Measurements from ENCODE around the gene PDE4D. TPM values are rescaled to one million over a fixed set of nuclear protein-coding genes. Genes with fewer than 3 reads are reported as not detected.

Gene PDE4D
- total and polyA plus RNA-seq, 4 donors, result 12.8 to 167 (median 44.5) TPM

- Histone ChIP-seq H3K27ac (ENCODE audit: low read depth in 1 of 2, low read length in 1 of 2) (peak overlapping the region in 1 of 2 donors; percentile 81), H3K9ac (ENCODE audit: insufficient read depth in 1 of 2, low read length in 2 of 2) (no peak overlapping the region), H3K27me3 (ENCODE audit: control insufficient read depth in 3 of 3, insufficient read depth in 3 of 3, low read length in 2 of 3) (no peaks in the 10 kb centered on the region), H3K36me3 (ENCODE audit: control insufficient read depth in 4 of 4, insufficient read depth in 4 of 4, low read length in 4 of 4) (no peaks in the 10 kb centered on the region), H3K4me3 (no peak overlapping the region), H3K4me1 (ENCODE audit: control insufficient read depth in 5 of 5, insufficient read depth in 5 of 5, low read length in 5 of 5) (peaks cover 0 to 23% (median 6%) of the 10 kb centered on the region in 5 donors), H3K9me3 (ENCODE audit: control insufficient read depth in 4 of 4, insufficient read depth in 3 of 4, low read length in 3 of 4) (no peaks in the 10 kb centered on the region)
- DNase-seq (peak; percentile 49 to 80 (median 72)), ATAC-seq (ENCODE audit: insufficient read depth, low FRiP score) (no peak)
- 44 to 70% methylated on average over 5 of the region's 5 CpGs for WGBS, 2 donors
- no peak for TF ChIP-seq CTCF (IDR thresholded peaks at IDR 0.05; ENCODE audit: control extremely low read depth, extremely low read depth)
Measured at GRCh38 chr5:59276917-59277372, 616.6 kb downstream of the PDE4D start.

GRCh38 chr5:59276325-59276675 lies 617.2 kb downstream of the PDE4D start:
- peaks cover 0 to 23% (median 6%) of the 10 kb centered on the region in 5 donors for H3K4me1 ChIP-seq (ENCODE audit: control insufficient read depth in 5 of 5, insufficient read depth in 5 of 5, low read length in 5 of 5)
- H3K27ac ChIP-seq (ENCODE audit: low read depth in 1 of 2, low read length in 1 of 2), result peak overlapping the region; percentile 66 to 79
- 39 to 44% methylated on average over 2 of the region's 2 CpGs for WGBS, 2 donors
- DNase-seq (no peak), ATAC-seq (ENCODE audit: insufficient read depth, low FRiP score) (no peak)
- H3K4me3 ChIP-seq, result no peak overlapping the region
- no peak for TF ChIP-seq CTCF (IDR thresholded peaks at IDR 0.05; ENCODE audit: control extremely low read depth, extremely low read depth)
- peak overlapping the region in 1 of 2 donors; percentile 91 for H3K9ac ChIP-seq (ENCODE audit: insufficient read depth in 1 of 2, low read length in 2 of 2)
- H3K9me3 ChIP-seq (ENCODE audit: control insufficient read depth in 4 of 4, insufficient read depth in 3 of 4, low read length in 3 of 4), result no peaks in the 10 kb centered on the region
- H3K27me3 ChIP-seq (ENCODE audit: control insufficient read depth in 3 of 3, insufficient read depth in 3 of 3, low read length in 2 of 3), result no peaks in the 10 kb centered on the region
- no peaks in the 10 kb centered on the region for H3K36me3 ChIP-seq (ENCODE audit: control insufficient read depth in 4 of 4, insufficient read depth in 4 of 4, low read length in 4 of 4)

GRCh38 chr5:59275510-59276324 lies 617.8 kb downstream of the PDE4D start:
- no peaks in the 10 kb centered on the region for H3K36me3 ChIP-seq (ENCODE audit: control insufficient read depth in 4 of 4, insufficient read depth in 4 of 4, low read length in 4 of 4)
- DNase-seq (peak; percentile 71 to 87 (median 85)), ATAC-seq (ENCODE audit: insufficient read depth, low FRiP score) (peak; percentile 68)
- no peaks in the 10 kb centered on the region for H3K9me3 ChIP-seq (ENCODE audit: control insufficient read depth in 4 of 4, insufficient read depth in 3 of 4, low read length in 3 of 4)
- H3K4me1 ChIP-seq (ENCODE audit: control insufficient read depth in 5 of 5, insufficient read depth in 5 of 5, low read length in 5 of 5), result peaks cover 0 to 23% (median 6%) of the 10 kb centered on the region in 5 donors
- 1 to 3% methylated on average over 16 of the region's 16 CpGs for WGBS, 2 donors
- H3K9ac ChIP-seq (ENCODE audit: insufficient read depth in 1 of 2, low read length in 2 of 2), result peak overlapping the region; percentile 26 to 91
- no peak for TF ChIP-seq CTCF (IDR thresholded peaks at IDR 0.05; ENCODE audit: control extremely low read depth, extremely low read depth)
- peak overlapping the region; percentile 66 to 79 for H3K27ac ChIP-seq (ENCODE audit: low read depth in 1 of 2, low read length in 1 of 2)
- H3K27me3 ChIP-seq (ENCODE audit: control insufficient read depth in 3 of 3, insufficient read depth in 3 of 3, low read length in 2 of 3), result no peaks in the 10 kb centered on the region
- peak overlapping the region; percentile 6 for H3K4me3 ChIP-seq

All from lung (tissue), 12 donors.